Measurements from ENCODE around the gene ASB16. TPM values are rescaled to one million over a fixed set of nuclear protein-coding genes. Genes with fewer than 3 reads are reported as not detected.

Gene ASB16
- total and polyA plus RNA-seq, 9 of the 15 experiments (the other 6 are each of a cell fraction or from before 2014, with no cell fraction given): 0.03 to 0.07 TPM; not detected in 7

DNA sequence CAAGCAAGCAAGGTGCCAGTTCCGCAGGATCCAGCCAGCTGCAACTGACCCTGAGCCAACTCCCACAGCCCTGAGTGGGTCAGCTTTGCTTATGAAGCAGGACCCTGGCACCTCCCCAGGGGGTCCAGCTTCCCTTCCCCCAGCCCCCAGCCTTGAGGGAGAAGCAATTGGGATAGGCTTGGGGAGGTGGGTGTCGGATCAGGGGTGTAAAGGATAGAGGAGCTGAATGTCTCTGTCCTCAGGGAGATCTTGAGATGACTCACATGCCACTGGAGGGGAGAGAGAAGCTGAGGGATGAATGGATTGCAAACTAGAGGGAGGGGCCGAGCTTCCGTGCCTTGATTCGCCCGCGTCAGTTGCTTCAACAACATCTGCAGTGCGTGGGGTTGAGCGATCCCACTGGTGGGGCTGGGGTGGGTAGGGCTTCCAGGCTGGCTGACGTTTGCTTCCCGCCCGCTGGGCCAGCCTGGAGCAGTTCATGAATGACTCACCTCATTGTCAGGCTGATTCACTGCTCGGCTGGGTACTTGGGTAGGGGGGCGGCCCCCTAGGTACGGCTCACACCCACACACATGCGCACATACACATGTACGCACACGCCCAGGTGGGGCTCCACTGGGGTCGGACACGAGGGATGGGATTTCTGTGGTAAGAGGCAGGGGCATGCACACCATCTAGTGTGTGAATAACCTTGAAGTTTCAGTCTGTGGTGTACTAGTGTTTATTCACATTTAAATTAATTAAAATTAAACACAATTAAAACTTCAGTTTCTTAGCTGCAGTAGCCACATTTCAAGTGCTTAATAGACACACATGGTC is 32.4 kb upstream of the ASB16 start (continued):
- TF ChIP-seq POLR2B (IDR thresholded peaks at IDR 0.05; ENCODE audit: low read depth, partially characterized antibody) (peak; percentile 71), SNRNP70 (optimal IDR thresholded peaks at IDR 0.05; ENCODE audit: low read depth, low read length) (no peak), CBFB (CRISPR knock-in tag; IDR thresholded peaks at IDR 0.05) (0 out of 2 replicates have a peak, but pooled peaks have one; percentile 27), ZNF584 (CRISPR knock-in tag; IDR thresholded peaks at IDR 0.05; ENCODE audit: low read depth) (no peak), NR4A1 (CRISPR knock-in tag; IDR thresholded peaks at IDR 0.05) (no peak), NR4A1 (tag; IDR thresholded peaks at IDR 0.05) (no peak), SPI1 (IDR thresholded peaks at IDR 0.05; ENCODE audit: borderline replicate concordance, low read depth, low read length) (no peak), ZNF3 (CRISPR knock-in tag; IDR thresholded peaks at IDR 0.05) (no peak), TCFL5 (CRISPR knock-in tag; conservative IDR thresholded peaks at IDR 0.05) (no peak), HNRNPL (IDR thresholded peaks at IDR 0.05; ENCODE audit: low read depth, low read length) (no peak), ZNF76 (CRISPR knock-in tag; IDR thresholded peaks at IDR 0.05; ENCODE audit: borderline replicate concordance) (no peak), CEBPG (CRISPR knock-in tag; IDR thresholded peaks at IDR 0.05) (no peak), CEBPG (tag; conservative IDR thresholded peaks at IDR 0.05 in 1 of 2, IDR thresholded peaks at IDR 0.05 in 1 of 2) (no peak), ZNF140 (CRISPR knock-in tag; IDR thresholded peaks at IDR 0.05) (no peak), BRD9 (IDR thresholded peaks at IDR 0.05; ENCODE audit: low read depth, partially characterized antibody) (no peak), GTF2F1 (IDR thresholded peaks at IDR 0.05; ENCODE audit: low read depth, low read length) (no peak), SAFB (IDR thresholded peaks at IDR 0.05; ENCODE audit: borderline replicate concordance, low read depth, low read length) (peak; percentile 69; the same call in 1 of the 2 replicates), MBD2 (IDR thresholded peaks at IDR 0.05; ENCODE audit: borderline replicate concordance, low read depth) (peak; percentile 60; the same call in 1 of the 2 replicates), ZNF583 (CRISPR knock-in tag; IDR thresholded peaks at IDR 0.05) (0 out of 2 replicates have a peak, but pooled peaks have one; percentile 50), HDAC1 (IDR thresholded peaks at IDR 0.05) (peak in 1 of 2 experiments; percentile 85; a peak in 2 of 4 replicates), PPARD (CRISPR knock-in tag; IDR thresholded peaks at IDR 0.05) (no peak), DPF2 (IDR thresholded peaks at IDR 0.05) (peak; percentile 93; the same call in 1 of the 2 replicates), MCM2 (IDR thresholded peaks at IDR 0.05; ENCODE audit: low read depth) (no peak)
- TF ChIP-seq, protein P1, sequence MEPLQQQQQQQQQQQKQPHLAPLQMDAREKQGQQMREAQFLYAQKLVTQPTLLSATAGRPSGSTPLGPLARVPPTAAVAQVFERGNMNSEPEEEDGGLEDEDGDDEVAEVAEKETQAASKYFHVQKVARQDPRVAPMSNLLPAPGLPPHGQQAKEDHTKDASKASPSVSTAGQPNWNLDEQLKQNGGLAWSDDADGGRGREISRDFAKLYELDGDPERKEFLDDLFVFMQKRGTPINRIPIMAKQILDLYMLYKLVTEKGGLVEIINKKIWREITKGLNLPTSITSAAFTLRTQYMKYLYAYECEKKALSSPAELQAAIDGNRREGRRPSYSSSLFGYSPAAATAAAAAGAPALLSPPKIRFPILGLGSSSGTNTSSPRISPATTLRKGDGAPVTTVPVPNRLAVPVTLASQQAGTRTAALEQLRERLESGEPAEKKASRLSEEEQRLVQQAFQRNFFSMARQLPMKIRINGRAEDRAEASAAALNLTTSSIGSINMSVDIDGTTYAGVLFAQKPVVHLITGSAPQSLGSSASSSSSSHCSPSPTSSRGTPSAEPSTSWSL (CRISPR knock-in tag; IDR thresholded peaks at IDR 0.05; ENCODE audit: borderline replicate concordance): no peak
- TF ChIP-seq, protein P2, sequence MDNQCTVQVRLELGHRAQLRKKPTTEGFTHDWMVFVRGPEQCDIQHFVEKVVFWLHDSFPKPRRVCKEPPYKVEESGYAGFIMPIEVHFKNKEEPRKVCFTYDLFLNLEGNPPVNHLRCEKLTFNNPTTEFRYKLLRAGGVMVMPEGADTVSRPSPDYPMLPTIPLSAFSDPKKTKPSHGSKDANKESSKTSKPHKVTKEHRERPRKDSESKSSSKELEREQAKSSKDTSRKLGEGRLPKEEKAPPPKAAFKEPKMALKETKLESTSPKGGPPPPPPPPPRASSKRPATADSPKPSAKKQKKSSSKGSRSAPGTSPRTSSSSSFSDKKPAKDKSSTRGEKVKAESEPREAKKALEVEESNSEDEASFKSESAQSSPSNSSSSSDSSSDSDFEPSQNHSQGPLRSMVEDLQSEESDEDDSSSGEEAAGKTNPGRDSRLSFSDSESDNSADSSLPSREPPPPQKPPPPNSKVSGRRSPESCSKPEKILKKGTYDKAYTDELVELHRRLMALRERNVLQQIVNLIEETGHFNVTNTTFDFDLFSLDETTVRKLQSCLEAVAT (IDR thresholded peaks at IDR 0.05): 0 out of 4 replicates have a peak, but pooled peaks of 1 of the 2 experiments have one; percentile 30
- TF ChIP-seq, protein P3, sequence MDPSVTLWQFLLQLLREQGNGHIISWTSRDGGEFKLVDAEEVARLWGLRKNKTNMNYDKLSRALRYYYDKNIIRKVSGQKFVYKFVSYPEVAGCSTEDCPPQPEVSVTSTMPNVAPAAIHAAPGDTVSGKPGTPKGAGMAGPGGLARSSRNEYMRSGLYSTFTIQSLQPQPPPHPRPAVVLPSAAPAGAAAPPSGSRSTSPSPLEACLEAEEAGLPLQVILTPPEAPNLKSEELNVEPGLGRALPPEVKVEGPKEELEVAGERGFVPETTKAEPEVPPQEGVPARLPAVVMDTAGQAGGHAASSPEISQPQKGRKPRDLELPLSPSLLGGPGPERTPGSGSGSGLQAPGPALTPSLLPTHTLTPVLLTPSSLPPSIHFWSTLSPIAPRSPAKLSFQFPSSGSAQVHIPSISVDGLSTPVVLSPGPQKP (CRISPR knock-in tag; IDR thresholded peaks at IDR 0.05): no peak
